HFF-Myc (cell line): ENCODE measurements around the gene PTPRJ.

ENCODE experiments used
- DNase-seq: peaks from one replicate; pipeline ENCODE4 v3.0.0-alpha.2; 2011; ENCODE audit warnings: low read depth; ENCODE audit errors: extremely low read depth
- H3K4me3 ChIP-seq: replicated peaks from 2 replicates; pipeline ENCODE4 v1.5.1; 2011; ENCODE audit warnings: low read depth, mild to moderate bottlenecking, control low read depth, low read length
- CTCF ChIP-seq: IDR thresholded peaks from 2 replicates; pipeline ENCODE4 v1.5.1; 2012; ENCODE audit warnings: mild to moderate bottlenecking, low read depth, low read length, control low read depth; ENCODE audit errors: missing control alignments

PTPRJ gene

DNA sequence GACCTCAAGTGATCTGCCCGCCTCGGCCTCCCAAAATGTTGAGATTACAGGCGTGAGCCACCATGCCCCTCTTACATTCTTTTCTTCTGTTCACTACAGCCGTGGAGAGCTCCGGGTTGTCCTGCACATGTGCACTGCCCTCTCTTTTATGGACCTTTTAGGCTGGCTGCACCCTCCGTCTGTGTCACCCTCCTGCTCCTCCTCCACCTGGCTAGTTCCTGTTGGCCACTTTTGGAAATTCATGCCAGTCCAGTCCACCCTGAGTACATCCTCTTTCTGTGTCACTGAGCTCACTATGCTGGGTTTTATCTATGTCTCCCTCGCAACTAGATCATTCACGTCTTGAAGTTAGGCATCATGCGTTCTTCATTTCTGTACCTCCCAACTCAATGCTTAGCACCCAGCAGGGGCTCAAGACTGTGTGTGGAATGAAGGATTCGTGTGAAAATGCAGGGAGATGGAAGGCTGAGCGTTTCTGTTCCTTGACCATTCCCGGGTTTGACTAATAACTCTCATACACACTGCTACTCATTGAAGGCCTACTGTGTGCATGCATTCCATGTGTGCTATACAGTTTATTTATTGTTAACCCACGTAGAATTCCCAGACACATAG, 60.6 kb downstream of the PTPRJ start:
- TF ChIP-seq CTCF = no peak
- DNase-seq = no peak
- H3K4me3 ChIP-seq = no peak overlapping the region

DNA sequence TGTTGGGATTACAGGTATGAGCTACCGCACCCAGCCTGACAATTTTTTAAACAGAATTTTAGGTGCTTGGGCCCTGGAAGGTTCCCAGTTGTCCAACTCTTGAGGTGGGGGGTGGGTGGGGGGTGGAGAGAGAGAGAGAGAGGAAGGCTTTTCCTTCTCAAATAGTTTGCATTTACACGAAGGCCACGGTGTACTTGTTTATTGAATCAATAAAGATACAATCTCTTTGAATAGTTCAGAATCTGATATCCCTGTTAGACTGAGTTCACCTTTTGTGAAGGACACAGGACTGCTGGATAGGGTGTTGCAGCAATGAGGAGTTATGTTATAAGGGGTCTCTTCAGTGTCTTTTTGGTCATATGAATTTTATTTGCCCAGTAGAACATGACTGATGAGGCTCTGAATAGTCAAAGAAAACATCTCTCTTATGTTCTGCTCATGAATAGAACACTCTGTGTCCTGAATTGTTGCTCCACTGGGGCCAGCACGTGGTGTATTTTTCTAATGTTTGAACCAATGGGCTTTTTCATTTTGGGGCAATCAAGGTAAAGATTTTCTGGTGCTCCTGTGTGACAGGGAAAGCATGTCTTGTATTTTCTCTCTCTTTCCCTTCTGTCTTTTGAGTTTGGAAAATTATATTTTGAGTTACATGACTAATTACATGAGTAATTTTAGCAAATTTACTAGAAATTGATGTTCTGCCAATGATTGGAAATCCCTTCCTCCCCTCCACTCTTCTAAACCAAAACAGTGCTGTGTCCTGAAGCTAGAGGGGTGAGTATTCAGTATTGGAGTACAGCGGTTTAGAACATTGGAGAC, 61.7 kb downstream of the PTPRJ start:
- no peak for DNase-seq
- TF ChIP-seq CTCF = no peak
- H3K4me3 ChIP-seq = no peak overlapping the region

DNA sequence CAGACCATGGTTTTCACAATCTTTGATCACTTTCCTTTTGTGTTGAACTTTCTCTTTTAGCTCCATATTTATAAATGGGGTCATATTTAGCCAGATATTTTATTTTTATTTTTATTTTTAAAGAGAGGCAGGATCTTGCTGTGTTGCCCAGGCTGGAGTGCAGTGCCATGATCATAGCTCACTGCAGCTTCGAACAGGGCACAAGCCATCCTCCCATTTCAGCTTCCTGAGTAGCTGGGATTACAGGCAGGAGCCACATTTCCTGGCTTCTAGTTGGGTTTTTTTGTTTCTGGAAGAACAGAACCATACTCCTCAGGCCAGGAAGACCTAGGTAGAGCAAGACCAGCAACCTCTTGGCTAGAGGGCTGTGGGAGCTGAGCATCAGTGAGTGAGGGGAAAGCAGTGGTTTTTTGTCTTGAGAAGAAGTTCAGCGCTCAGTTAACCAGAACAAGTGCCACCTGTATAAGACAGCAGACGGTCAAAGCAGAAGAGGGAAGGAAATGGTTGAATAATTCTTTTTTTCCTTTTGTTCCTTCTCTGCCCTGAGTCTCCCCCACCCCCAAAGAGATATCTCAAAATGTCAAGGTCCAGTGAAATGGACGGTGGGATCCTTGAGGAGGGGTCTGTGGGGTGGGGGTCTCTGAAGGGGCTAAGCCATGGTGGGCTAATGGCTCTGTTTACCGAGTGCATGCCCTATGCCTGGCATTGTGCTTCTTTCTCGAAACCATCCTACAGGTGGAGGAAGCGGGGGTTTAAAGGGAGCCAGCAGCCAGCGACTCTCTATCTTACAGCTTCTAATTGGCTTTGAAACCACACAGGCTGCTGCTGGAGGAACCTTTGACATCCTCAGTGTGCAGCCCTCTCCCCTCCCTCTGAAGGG, 63.0 kb downstream of the PTPRJ start:
- no peak overlapping the region for H3K4me3 ChIP-seq
- no peak for DNase-seq

DNA sequence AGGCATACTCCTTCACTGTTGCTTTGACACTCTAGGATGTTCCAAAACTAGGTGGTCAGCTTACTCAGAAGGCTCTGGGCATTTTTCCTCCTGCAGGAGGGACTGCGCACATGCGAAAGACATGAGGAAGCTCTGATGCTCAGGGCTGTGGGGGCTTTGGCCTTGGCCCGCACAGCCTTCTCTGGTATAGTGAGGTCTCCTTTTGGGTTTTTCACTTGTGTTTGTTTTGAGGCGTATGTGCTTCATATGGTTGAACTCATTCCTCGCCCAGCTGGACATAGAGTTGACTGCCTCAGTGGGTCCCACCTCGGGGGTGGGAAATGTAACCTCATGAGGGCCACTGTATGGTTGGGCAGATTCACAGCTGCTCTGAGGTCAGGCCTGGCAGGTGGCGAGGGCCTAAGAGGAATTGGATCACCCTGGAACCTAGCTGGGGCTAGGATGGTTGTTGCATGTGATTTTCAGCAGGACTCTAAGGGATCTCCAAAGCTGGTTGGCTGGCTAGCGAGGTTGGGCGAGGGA, 63.7 kb downstream of the PTPRJ start:
- no peak overlapping the region for H3K4me3 ChIP-seq
- TF ChIP-seq CTCF = no peak
- DNase-seq = no peak

More for the DNA sequence above, 63.0 kb downstream of the PTPRJ start:
- no peak for TF ChIP-seq CTCF

DNA sequence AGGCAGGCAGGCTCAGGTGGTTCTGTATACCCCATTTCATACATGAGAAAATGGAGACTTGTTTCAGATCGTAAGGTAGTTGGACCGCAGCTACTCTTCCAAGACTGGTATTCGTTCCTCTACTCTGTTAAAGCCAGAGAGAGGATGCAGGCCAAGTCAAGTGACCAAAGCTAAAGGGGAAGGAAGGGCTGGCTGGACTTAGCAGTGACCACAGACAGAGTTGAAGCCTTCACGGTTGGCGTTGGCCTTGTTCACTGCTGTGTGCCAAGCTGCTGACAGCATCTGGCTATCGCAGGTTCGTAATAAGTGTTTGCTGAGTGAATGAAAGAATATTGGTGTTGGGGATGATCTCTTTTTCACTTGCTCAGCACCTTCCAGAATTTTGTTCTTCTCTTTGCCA, 64.2 kb downstream of the PTPRJ start:
- H3K4me3 ChIP-seq = no peak overlapping the region
- TF ChIP-seq CTCF = no peak
- no peak for DNase-seq

DNA sequence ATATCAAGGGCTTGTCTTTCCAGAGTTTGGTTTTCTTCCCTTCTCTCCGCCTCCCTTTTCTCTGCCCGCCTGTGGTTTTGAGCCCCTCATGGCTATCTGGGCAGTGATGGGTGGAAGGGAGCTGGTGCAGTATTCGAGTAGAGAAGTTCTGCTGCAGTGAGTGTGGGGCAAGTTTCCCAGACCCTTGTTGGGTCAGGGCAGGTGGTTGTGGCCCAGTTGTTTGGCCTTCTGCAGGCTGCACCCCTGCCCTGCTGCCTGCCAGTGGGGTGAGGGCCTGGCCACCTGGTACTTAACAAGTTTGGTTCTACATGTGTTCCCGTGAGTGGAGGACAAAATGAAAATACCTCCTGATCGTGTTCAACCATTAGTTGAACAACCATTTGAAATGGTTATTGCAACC, 65.2 kb downstream of the PTPRJ start:
- no peak overlapping the region for H3K4me3 ChIP-seq
- no peak for TF ChIP-seq CTCF
- DNase-seq = no peak
